Thyroid gland (tissue), 4 donors: ENCODE measurements around the gene PHYH.

ENCODE experiments used
- CTCF ChIP-seq, 6 experiments: fragments of 200-600 bp in 3 of 6; fragments of 450-650 bp in 3 of 6; sonication (generic) in 3 of 6; IDR thresholded peaks; one replicate each; pipeline ENCODE4 v1.5.1; 2016 to 2019; ENCODE audit warnings: antibody characterized with exemption in 6 of 6, mild to moderate bottlenecking in 2 of 6, inconsistent platforms in 1 of 6, moderate library complexity in 1 of 6
- POLR2A ChIP-seq, 2 donors: fragments of 450-650 bp; IDR thresholded peaks; one replicate each; pipeline ENCODE4 v1.6.1; 2017; ENCODE audit warnings: antibody characterized with exemption in 2 of 2, mild to moderate bottlenecking in 2 of 2, moderate library complexity in 1 of 2

GRCh38 chr10:13306103-13306502 lies 6.2 kb upstream of the PHYH start:
- TF ChIP-seq CTCF (IDR thresholded peaks at IDR 0.05) (no peak), POLR2A (IDR thresholded peaks at IDR 0.05) (no peak)
